Neuronal stem cell (in vitro differentiated cells): ENCODE measurements around the gene ALDOA. TPM values are rescaled to one million over a fixed set of nuclear protein-coding genes. Genes with fewer than 3 reads are reported as not detected.
"Not testable (repeated sequence)": the region's sequence is repeated elsewhere in the genome, so short reads cannot be mapped to it uniquely, and the experiment has no call there.

Experiments
- DNase-seq: peaks from one replicate; pipeline ENCODE4 v3.0.0-alpha.2; 2013; ENCODE audit warnings: low spot score
- H2AFZ ChIP-seq: one replicate; pipeline ENCODE4 v1.6.1; 2013; ENCODE audit warnings: mild to moderate bottlenecking, low read length, inconsistent platforms
- H2AK5ac ChIP-seq: 2 replicates; pipeline ENCODE4 v1.6.1; 2013; ENCODE audit warnings: low read depth, mild to moderate bottlenecking, inconsistent platforms, low read length, moderate library complexity, mixed read lengths
- H2BK120ac ChIP-seq: 2 replicates; pipeline ENCODE4 v1.6.1; 2013; ENCODE audit warnings: low read depth, mild to moderate bottlenecking, inconsistent platforms, low read length, moderate library complexity, mixed read lengths
- H2BK12ac ChIP-seq: one replicate; pipeline ENCODE4 v1.6.1; 2013; ENCODE audit warnings: low read length, inconsistent platforms
- H2BK15ac ChIP-seq: 2 replicates; pipeline ENCODE4 v1.6.1; 2013; ENCODE audit warnings: mild to moderate bottlenecking, low read length, inconsistent platforms, mixed read lengths
- H2BK5ac ChIP-seq: one replicate; pipeline ENCODE4 v1.6.1; 2013; ENCODE audit warnings: inconsistent platforms, mild to moderate bottlenecking, low read length, moderate library complexity
- H3K14ac ChIP-seq: one replicate; pipeline ENCODE4 v1.6.1; 2013; ENCODE audit warnings: low read length, inconsistent platforms
- H3K18ac ChIP-seq: 2 replicates; pipeline ENCODE4 v1.6.1; 2013; ENCODE audit warnings: low read length, inconsistent platforms
- H3K23ac ChIP-seq: 2 replicates; pipeline ENCODE4 v1.6.1; 2013; ENCODE audit warnings: low read depth, mild to moderate bottlenecking, mixed read lengths, low read length, inconsistent platforms; ENCODE audit not compliant: poor library complexity
- H3K27ac ChIP-seq: replicated peaks from 3 replicates; pipeline ENCODE4 v1.5.1; 2013; ENCODE audit warnings: low read length, inconsistent platforms
- H3K27me3 ChIP-seq, 3 experiments: 2 replicates each; pipeline ENCODE4 v1.6.1; 2013; ENCODE audit warnings: low read length in 3 of 3, mild to moderate bottlenecking in 2 of 3, inconsistent platforms in 1 of 3, low read depth in 1 of 3, mixed read lengths in 1 of 3, moderate library complexity in 1 of 3; ENCODE audit not compliant: control insufficient read depth in 3 of 3, insufficient read depth in 3 of 3
- H3K36me3 ChIP-seq, 2 donors: replicated peaks in 1 of 2; 2 replicates each; pipeline ENCODE4 v1.6.1; 2013; ENCODE audit warnings: low read length in 2 of 2; ENCODE audit not compliant: control insufficient read depth in 2 of 2, insufficient read depth in 2 of 2
- H3K4ac ChIP-seq: 2 replicates; pipeline ENCODE4 v1.6.1; 2013; ENCODE audit warnings: inconsistent platforms, mild to moderate bottlenecking, low read length, moderate library complexity
- H3K4me1 ChIP-seq, 2 donors: 1 replicate in 1 of 2; 2 replicates in 1 of 2; pipeline ENCODE4 v1.6.1; 2013; ENCODE audit warnings: low read length in 2 of 2, low read depth in 1 of 2; ENCODE audit not compliant: control insufficient read depth in 2 of 2, insufficient read depth in 1 of 2
- H3K4me2 ChIP-seq: one replicate; pipeline ENCODE4 v1.6.1; 2013; ENCODE audit warnings: mild to moderate bottlenecking, low read length, inconsistent platforms; ENCODE audit not compliant: insufficient read depth, poor library complexity, severe bottlenecking
- H3K4me3 ChIP-seq, 2 donors: 2 replicates each; pipeline ENCODE4 v1.5.1; 2013; ENCODE audit warnings: low read length in 2 of 2, mild to moderate bottlenecking in 2 of 2, inconsistent platforms in 1 of 2, moderate library complexity in 1 of 2
- H3K79me1 ChIP-seq: one replicate; pipeline ENCODE4 v1.6.1; 2013; ENCODE audit warnings: low read depth, mild to moderate bottlenecking, inconsistent platforms, low read length, moderate library complexity
- H3K9ac ChIP-seq: one replicate; pipeline ENCODE4 v1.6.1; 2013; ENCODE audit warnings: mild to moderate bottlenecking, low read depth, low read length, inconsistent platforms; ENCODE audit not compliant: poor library complexity
- H3K9me3 ChIP-seq, 2 donors: replicated peaks in 1 of 2; 2 replicates each; pipeline versions ENCODE3 to v1.6.1; 2013; ENCODE audit warnings: low read length in 2 of 2, mild to moderate bottlenecking in 2 of 2, inconsistent platforms in 1 of 2, low read depth in 1 of 2, mixed read lengths in 1 of 2, moderate library complexity in 1 of 2; ENCODE audit not compliant: control insufficient read depth in 2 of 2, insufficient read depth in 1 of 2
- H4K8ac ChIP-seq: one replicate; pipeline ENCODE4 v1.6.1; 2013; ENCODE audit warnings: low read depth, mild to moderate bottlenecking, inconsistent platforms, low read length, moderate library complexity
- H4K91ac ChIP-seq: one replicate; pipeline ENCODE4 v1.6.1; 2013; ENCODE audit warnings: low read length, low read depth, mild to moderate bottlenecking, inconsistent platforms; ENCODE audit not compliant: poor library complexity
- WGBS, 2 donors: extraction: QIAGEN DNeasy Blood & Tissue Kit; methylation state at CpG; one replicate each; pipeline ENCODE4 v1.1.7; 2013; ENCODE audit warnings: missing lambda C conversion rate in 2 of 2, mixed read lengths in 1 of 2; ENCODE audit not compliant: insufficient read length in 2 of 2, insufficient replicate concordance in 1 of 2; ENCODE audit errors: extremely low coverage in 2 of 2; 5-methylcytosine and 5-hydroxymethylcytosine counted together
- polyA plus RNA-seq, 2 experiments: library from polyadenylated mRNA; stranded (reverse); fragments of 200-250 nt; gene quantifications; one replicate each; pipeline ENCODE4 v1.2.3, GENCODE V29; 2013

Gene ALDOA
- 340 TPM for polyA plus RNA-seq (2013, experiment 1 of 2)
- polyA plus RNA-seq (2013, experiment 2 of 2), result 327 TPM

- Histone ChIP-seq H2BK15ac (peak within 1 kb of the TSS; percentile 98), H3K14ac (peak within 1 kb of the TSS; percentile 99), H2BK12ac (peak within 1 kb of the TSS; percentile 12), H3K27me3 (no peaks in the 10 kb centered on the region), H2BK120ac (peak within 1 kb of the TSS; percentile 93), H3K4me2 (peak within 1 kb of the TSS; percentile 87), H3K9ac (peak within 1 kb of the TSS; percentile 100), H3K4ac (peak within 1 kb of the TSS; percentile 99), H3K9me3 (no peaks in the 10 kb centered on the region), H3K4me1 (peaks cover 17 to 26% of the 10 kb centered on the region in 2 donors), H3K27ac (peak within 1 kb of the TSS; percentile 99), H3K79me1 (peaks cover 17% of the 10 kb centered on the region), H2AK5ac (peak within 1 kb of the TSS; percentile 98), H3K36me3 (peaks cover 28 to 51% of the 10 kb centered on the region in 2 donors), H3K4me3 (peak within 1 kb of the TSS; percentile 96 to 99), H3K23ac (peak within 1 kb of the TSS; percentile 100), H2BK5ac (peak within 1 kb of the TSS; percentile 90), H4K91ac (peak within 1 kb of the TSS; percentile 85), H3K18ac (peak within 1 kb of the TSS; percentile 100), H2AFZ (peak within 1 kb of the TSS; percentile 93), H4K8ac (peak within 1 kb of the TSS; percentile 53)
- no CpG with 5 or more reads among the region's 99 CpGs for WGBS, 2 donors
- DNase-seq, result peak; percentile 95
Measured at GRCh38 chr16:30065102-30065942, at the start of gene ALDOA. Gene ALDOA (plus strand): TSS chr16:30065760. CDS start chr16:30066898, 1,138 bp downstream.

- no peak overlapping the region for H3K27ac ChIP-seq
- H3K18ac ChIP-seq, result no peak overlapping the region
- no peak overlapping the region for H2AK5ac ChIP-seq
- H3K4me1 ChIP-seq, result peaks cover 4% of the 10 kb centered on the region in 2 donors
- no peak for DNase-seq
- H3K23ac ChIP-seq, result no peak overlapping the region
- H2BK12ac ChIP-seq, result no peak overlapping the region
- no peak overlapping the region for H3K4ac ChIP-seq
- no peak overlapping the region for H3K4me3 ChIP-seq
- no peaks in the 10 kb centered on the region for H3K9me3 ChIP-seq
- peaks cover 3% of the 10 kb centered on the region for H3K79me1 ChIP-seq
- no peaks in the 10 kb centered on the region for H3K36me3 ChIP-seq
- no peak overlapping the region for H2BK120ac ChIP-seq
- WGBS, 2 donors, result no CpG with 5 or more reads among the region's 8 CpGs
- H4K8ac ChIP-seq, result no peak overlapping the region
- H4K91ac ChIP-seq, result no peak overlapping the region
- no peak overlapping the region for H2AFZ ChIP-seq
- no peak overlapping the region for H3K9ac ChIP-seq
- H3K27me3 ChIP-seq, result peaks cover 0 to 10% (median 4%) of the 10 kb centered on the region in 3 experiments
- H2BK5ac ChIP-seq, result no peak overlapping the region
- H2BK15ac ChIP-seq, result no peak overlapping the region
- H3K14ac ChIP-seq, result no peak overlapping the region
- no peak overlapping the region for H3K4me2 ChIP-seq
Measured at GRCh38 chr16:30016555-30017276, 48.8 kb upstream of the ALDOA start.

GRCh38 chr16:30017277-30017656 is 48.3 kb upstream of the ALDOA start:
- Histone ChIP-seq H4K91ac (no peak overlapping the region), H3K79me1 (peaks cover 4% of the 10 kb centered on the region), H3K9me3 (no peaks in the 10 kb centered on the region), H2BK120ac (no peak overlapping the region), H3K14ac (no peak overlapping the region), H3K27me3 (peaks cover 0 to 4% (median under 1%) of the 10 kb centered on the region in 3 experiments), H3K4me2 (no peak overlapping the region), H3K4ac (no peak overlapping the region), H4K8ac (no peak overlapping the region), H2BK15ac (no peak overlapping the region), H2BK12ac (no peak overlapping the region), H2AFZ (no peak overlapping the region), H3K4me1 (peaks cover 0 to 4% of the 10 kb centered on the region in 2 donors), H2AK5ac (no peak overlapping the region), H2BK5ac (no peak overlapping the region), H3K23ac (no peak overlapping the region), H3K27ac (no peak overlapping the region), H3K4me3 (no peak overlapping the region), H3K9ac (no peak overlapping the region), H3K36me3 (no peaks in the 10 kb centered on the region), H3K18ac (no peak overlapping the region)
- no CpG with 5 or more reads among the region's 2 CpGs for WGBS, 2 donors
- DNase-seq, result no peak

- not testable (repeated sequence) for DNase-seq, H3K18ac ChIP-seq, H3K9me3 ChIP-seq, H2AFZ ChIP-seq, H3K4me2 ChIP-seq, H3K79me1 ChIP-seq, H4K8ac ChIP-seq, H3K4me1 ChIP-seq, H3K4ac ChIP-seq, H2BK15ac ChIP-seq, H2BK12ac ChIP-seq, H3K14ac ChIP-seq, H3K27ac ChIP-seq, H3K36me3 ChIP-seq, H3K23ac ChIP-seq, H2BK5ac ChIP-seq, H2BK120ac ChIP-seq, H4K91ac ChIP-seq, H3K27me3 ChIP-seq, H2AK5ac ChIP-seq, H3K4me3 ChIP-seq, H3K9ac ChIP-seq
- no CpG with 5 or more reads among the region's 4 CpGs for whole genome bisulfite sequencing, 2 donors
Measured at GRCh38 chr16:30017937-30018336, 47.6 kb upstream of the ALDOA start.
